ENCODE data around the gene TLE7. TPM values are rescaled to one million over a fixed set of nuclear protein-coding genes. Genes with fewer than 3 reads are reported as not detected.

The TLE7 gene
- total RNA-seq, 1 donor from 2014 or later: not detected

- Mint-ChIP-seq H3K27me3 (ENCODE audit: low read depth) (no peaks in the 10 kb centered on the region), H3K4me1 (ENCODE audit: low read depth) (no peaks in the 10 kb centered on the region), H3K36me3 (ENCODE audit: low read depth) (no peaks in the 10 kb centered on the region), H3K9me3 (peaks cover 15% of the 10 kb centered on the region), H3K4me3 (ENCODE audit: low read depth) (no peak overlapping the region), H3K27ac (no peak overlapping the region)
- intact Hi-C loops (cut with micrococcal nuclease): loop anchor here (5.0 kb wide), 1 partner anchor 56 kb away; no protein-coding TSS in a partner anchor
- no peak for DNase-seq (ENCODE audit: low spot score)
These were observed 1.0 kb downstream of the TLE7 start for GRCh38 chr16:71440669-71441347.

- Mint-ChIP-seq H3K36me3 (ENCODE audit: low read depth) (no peaks in the 10 kb centered on the region), H3K9me3 (peaks cover 6% of the 10 kb centered on the region), H3K4me1 (ENCODE audit: low read depth) (no peaks in the 10 kb centered on the region), H3K27me3 (ENCODE audit: low read depth) (no peaks in the 10 kb centered on the region), H3K27ac (no peak overlapping the region), H3K4me3 (ENCODE audit: low read depth) (no peak overlapping the region)
- intact Hi-C loops (cut with micrococcal nuclease): no loop called here
- DNase-seq (ENCODE audit: low spot score): no peak
These were observed 2.3 kb downstream of the TLE7 start for GRCh38 chr16:71439523-71439922.

GRCh38 chr16:71436473-71436872, 5.4 kb downstream of the TLE7 start:
- Mint-ChIP-seq H3K27me3 (ENCODE audit: low read depth) (no peaks in the 10 kb centered on the region), H3K36me3 (ENCODE audit: low read depth) (no peaks in the 10 kb centered on the region), H3K9me3 (no peaks in the 10 kb centered on the region), H3K4me3 (ENCODE audit: low read depth) (no peak overlapping the region), H3K4me1 (ENCODE audit: low read depth) (no peaks in the 10 kb centered on the region), H3K27ac (no peak overlapping the region)
- no peak for DNase-seq (ENCODE audit: low spot score)
- intact Hi-C loops (cut with micrococcal nuclease): no loop called here

GRCh38 chr16:71432906-71433305, 8.9 kb downstream of the TLE7 start:
- Mint-ChIP-seq H3K27ac (no peak overlapping the region), H3K4me3 (ENCODE audit: low read depth) (no peak overlapping the region)

GRCh38 chr16:71431991-71432390, 9.9 kb downstream of the TLE7 start:
- H3K9me3 Mint-ChIP-seq: no peaks in the 10 kb centered on the region
- H3K36me3 Mint-ChIP-seq (ENCODE audit: low read depth): no peaks in the 10 kb centered on the region
- DNase-seq (ENCODE audit: low spot score): no peak
- H3K4me1 Mint-ChIP-seq (ENCODE audit: low read depth): no peaks in the 10 kb centered on the region
- H3K27ac Mint-ChIP-seq: no peak overlapping the region
- peaks cover 7% of the 10 kb centered on the region for H3K27me3 Mint-ChIP-seq (ENCODE audit: low read depth)
- no peak overlapping the region for H3K4me3 Mint-ChIP-seq (ENCODE audit: low read depth)
- intact Hi-C loops (cut with micrococcal nuclease): no loop called here

More at GRCh38 chr16:71432906-71433305, 8.9 kb downstream of the TLE7 start:
- Mint-ChIP-seq H3K27me3 (ENCODE audit: low read depth) (peaks cover 3% of the 10 kb centered on the region), H3K9me3 (no peaks in the 10 kb centered on the region), H3K4me1 (ENCODE audit: low read depth) (no peaks in the 10 kb centered on the region), H3K36me3 (ENCODE audit: low read depth) (no peaks in the 10 kb centered on the region)
- no peak for DNase-seq (ENCODE audit: low spot score)
- intact Hi-C loops (cut with micrococcal nuclease): no loop called here

GRCh38 chr16:71431176-71431575, 10.7 kb downstream of the TLE7 start:
- H3K27me3 Mint-ChIP-seq (ENCODE audit: low read depth): peaks cover 15% of the 10 kb centered on the region
- DNase-seq (ENCODE audit: low spot score): no peak
- no peak overlapping the region for H3K4me3 Mint-ChIP-seq (ENCODE audit: low read depth)
- H3K9me3 Mint-ChIP-seq: no peaks in the 10 kb centered on the region
- no peak overlapping the region for H3K27ac Mint-ChIP-seq
- H3K36me3 Mint-ChIP-seq (ENCODE audit: low read depth): no peaks in the 10 kb centered on the region
- peaks cover 3% of the 10 kb centered on the region for H3K4me1 Mint-ChIP-seq (ENCODE audit: low read depth)
- intact Hi-C loops (cut with micrococcal nuclease): no loop called here

- H3K4me3 Mint-ChIP-seq (ENCODE audit: low read depth): no peak overlapping the region
These were observed 11.1 kb downstream of the TLE7 start for GRCh38 chr16:71430744-71431143.

GRCh38 chr16:71429581-71429980, 12.3 kb downstream of the TLE7 start:
- Mint-ChIP-seq H3K36me3 (ENCODE audit: low read depth) (no peaks in the 10 kb centered on the region), H3K4me3 (ENCODE audit: low read depth) (no peak overlapping the region), H3K9me3 (no peaks in the 10 kb centered on the region), H3K4me1 (ENCODE audit: low read depth) (peaks cover 3% of the 10 kb centered on the region), H3K27ac (no peak overlapping the region), H3K27me3 (ENCODE audit: low read depth) (peaks cover 29% of the 10 kb centered on the region)
- no peak for DNase-seq (ENCODE audit: low spot score)
- intact Hi-C loops (cut with micrococcal nuclease): no loop called here

More at GRCh38 chr16:71430744-71431143, 11.1 kb downstream of the TLE7 start:
- Mint-ChIP-seq H3K27me3 (ENCODE audit: low read depth) (peaks cover 19% of the 10 kb centered on the region), H3K36me3 (ENCODE audit: low read depth) (no peaks in the 10 kb centered on the region), H3K9me3 (no peaks in the 10 kb centered on the region), H3K27ac (no peak overlapping the region), H3K4me1 (ENCODE audit: low read depth) (peaks cover 3% of the 10 kb centered on the region)
- intact Hi-C loops (cut with micrococcal nuclease): no loop called here
- no peak for DNase-seq (ENCODE audit: low spot score)

GRCh38 chr16:71428883-71429282, 13.0 kb downstream of the TLE7 start:
- no peaks in the 10 kb centered on the region for H3K36me3 Mint-ChIP-seq (ENCODE audit: low read depth)
- peaks cover 34% of the 10 kb centered on the region for H3K27me3 Mint-ChIP-seq (ENCODE audit: low read depth)
- H3K4me1 Mint-ChIP-seq (ENCODE audit: low read depth): peaks cover 3% of the 10 kb centered on the region
- H3K4me3 Mint-ChIP-seq (ENCODE audit: low read depth): no peak overlapping the region
- no peaks in the 10 kb centered on the region for H3K9me3 Mint-ChIP-seq
- intact Hi-C loops (cut with micrococcal nuclease): no loop called here
- no peak overlapping the region for H3K27ac Mint-ChIP-seq
- DNase-seq (ENCODE audit: low spot score): no peak

GRCh38 chr16:71428385-71428784, 13.5 kb downstream of the TLE7 start:
- H3K27ac Mint-ChIP-seq: no peak overlapping the region
- H3K4me1 Mint-ChIP-seq (ENCODE audit: low read depth): peaks cover 3% of the 10 kb centered on the region
- H3K9me3 Mint-ChIP-seq: no peaks in the 10 kb centered on the region
- intact Hi-C loops (cut with micrococcal nuclease): no loop called here
- no peaks in the 10 kb centered on the region for H3K36me3 Mint-ChIP-seq (ENCODE audit: low read depth)
- H3K27me3 Mint-ChIP-seq (ENCODE audit: low read depth): peaks cover 34% of the 10 kb centered on the region
- H3K4me3 Mint-ChIP-seq (ENCODE audit: low read depth): no peak overlapping the region
- DNase-seq (ENCODE audit: low spot score): no peak

- Mint-ChIP-seq H3K36me3 (ENCODE audit: low read depth) (no peaks in the 10 kb centered on the region), H3K4me1 (ENCODE audit: low read depth) (peaks cover 3% of the 10 kb centered on the region), H3K27ac (no peak overlapping the region), H3K9me3 (no peaks in the 10 kb centered on the region), H3K4me3 (ENCODE audit: low read depth) (no peak overlapping the region), H3K27me3 (ENCODE audit: low read depth) (peaks cover 34% of the 10 kb centered on the region)
- intact Hi-C loops (cut with micrococcal nuclease): no loop called here
- DNase-seq (ENCODE audit: low spot score): no peak
These were observed 14.8 kb downstream of the TLE7 start for GRCh38 chr16:71426880-71427615.

- Mint-ChIP-seq H3K9me3 (no peaks in the 10 kb centered on the region), H3K4me1 (ENCODE audit: low read depth) (peaks cover 3% of the 10 kb centered on the region), H3K27me3 (ENCODE audit: low read depth) (peaks cover 34% of the 10 kb centered on the region), H3K4me3 (ENCODE audit: low read depth) (no peak overlapping the region), H3K36me3 (ENCODE audit: low read depth) (no peaks in the 10 kb centered on the region), H3K27ac (no peak overlapping the region)
- intact Hi-C loops (cut with micrococcal nuclease): no loop called here
- no peak for DNase-seq (ENCODE audit: low spot score)
These were observed 15.6 kb downstream of the TLE7 start for GRCh38 chr16:71426069-71426879.

GRCh38 chr16:71425746-71426068, 16.1 kb downstream of the TLE7 start:
- Mint-ChIP-seq H3K9me3 (no peaks in the 10 kb centered on the region), H3K27me3 (ENCODE audit: low read depth) (peaks cover 34% of the 10 kb centered on the region), H3K4me1 (ENCODE audit: low read depth) (peaks cover 3% of the 10 kb centered on the region), H3K4me3 (ENCODE audit: low read depth) (no peak overlapping the region), H3K27ac (no peak overlapping the region), H3K36me3 (ENCODE audit: low read depth) (no peaks in the 10 kb centered on the region)
- intact Hi-C loops (cut with micrococcal nuclease): no loop called here
- no peak for DNase-seq (ENCODE audit: low spot score)

Data from activated T-helper 2 cell treated with anti-CD3 and anti-CD28 coated beads, Interferon-gamma antibody, Interleukin-2, Interleukin-4, amounts not matched to agents 10 μg/mL and 5 μg/mL and 100 μg/mL, durations not matched to agents 14 hours and 24 hours and 36 hours (primary cell).